CD8-positive, alpha-beta memory T cell (primary cell): ENCODE data around the gene MICU1. TPM values are rescaled to one million over a fixed set of nuclear protein-coding genes. Genes with fewer than 3 reads are reported as not detected.
A peak's percentile ranks its signal among the peaks of the same experiment; 100 is the strongest.
"Not testable (repeated sequence)": the region's sequence is repeated elsewhere in the genome, so short reads cannot be mapped to it uniquely, and the experiment has no call there.

Experiments
- CTCF ChIA-PET: fragments of 350-600 bp; sonication (Branson Sonifier 250); formaldehyde crosslinking; loops from one replicate; lab custom pipeline; 2021; ENCODE audit warnings: antibody characterized with exemption; lab: Charles Lee
- POLR2A ChIA-PET: fragments of 350-600 bp; sonication (Branson Sonifier 250); formaldehyde crosslinking; loops from one replicate; lab custom pipeline; 2021; ENCODE audit warnings: antibody characterized with exemption; lab: Charles Lee
- DNase-seq, 5 donors: peaks; one replicate each; pipeline versions ENCODE4 v3.0.0 to v3.0.0-alpha.2; 2020 to 2022; ENCODE audit warnings: mixed read lengths in 1 of 5
- H3K27ac ChIP-seq: one replicate; pipeline ENCODE4 v1.7.0; 2013; ENCODE audit warnings: low read depth, mild to moderate bottlenecking, low read length, moderate library complexity
- H3K27me3 ChIP-seq: 2 replicates; pipeline ENCODE4 v1.7.0; 2013; ENCODE audit warnings: low read length, mild to moderate bottlenecking; ENCODE audit not compliant: insufficient read depth, poor library complexity, severe bottlenecking
- H3K36me3 ChIP-seq: 2 replicates; pipeline ENCODE4 v1.7.0; 2013; ENCODE audit warnings: mild to moderate bottlenecking, low read length, moderate library complexity; ENCODE audit not compliant: insufficient read depth
- H3K4me1 ChIP-seq: 2 replicates; pipeline ENCODE4 v1.7.0; 2013; ENCODE audit warnings: mild to moderate bottlenecking, low read length, moderate library complexity; ENCODE audit not compliant: insufficient read depth
- H3K4me3 ChIP-seq: 2 replicates; pipeline ENCODE4 v1.7.0; 2013; ENCODE audit warnings: mild to moderate bottlenecking, low read length
- H3K9me3 ChIP-seq: 2 replicates; pipeline ENCODE4 v1.7.0; 2013; ENCODE audit warnings: mild to moderate bottlenecking, low read length
- H3K27ac Mint-ChIP-seq, 8 donors: one replicate each; pipeline ENCODE4 v1.8.0; 2020 to 2021; ENCODE audit warnings: mixed read lengths in 8 of 8, mild to moderate bottlenecking in 6 of 8, inconsistent platforms in 3 of 8, moderate library complexity in 3 of 8
- H3K27me3 Mint-ChIP-seq, 2 donors: one replicate each; pipeline ENCODE4 v1.8.0; 2020 to 2021; ENCODE audit warnings: mixed read lengths in 2 of 2, mild to moderate bottlenecking in 1 of 2, moderate library complexity in 1 of 2
- H3K36me3 Mint-ChIP-seq, 3 donors: one replicate each; pipeline ENCODE4 v1.8.0; 2020 to 2021; ENCODE audit warnings: mixed read lengths in 3 of 3, inconsistent platforms in 1 of 3, mild to moderate bottlenecking in 1 of 3
- H3K4me1 Mint-ChIP-seq, 3 donors: one replicate each; pipeline ENCODE4 v1.8.0; 2020 to 2021; ENCODE audit warnings: mixed read lengths in 3 of 3, inconsistent platforms in 1 of 3, mild to moderate bottlenecking in 1 of 3
- H3K4me3 Mint-ChIP-seq, 7 donors: one replicate each; pipeline ENCODE4 v1.8.0; 2020 to 2021; ENCODE audit warnings: mixed read lengths in 7 of 7, mild to moderate bottlenecking in 6 of 7, moderate library complexity in 4 of 7, inconsistent platforms in 2 of 7
- H3K9me3 Mint-ChIP-seq, 5 donors: one replicate each; pipeline ENCODE4 v1.8.0; 2020 to 2022; ENCODE audit warnings: mixed read lengths in 5 of 5, mild to moderate bottlenecking in 3 of 5, moderate library complexity in 2 of 5, inconsistent platforms in 1 of 5
- polyA plus RNA-seq: library from polyadenylated mRNA; unstranded; fragments of 300-500 nt; fragmentation: Illumina TruSeq; gene quantifications from one replicate; pipeline ENCODE4 v1.2.3, GENCODE V29; 2021
- total RNA-seq, 2 experiments: library from RNA; stranded (reverse); gene quantifications; one replicate each; pipeline ENCODE4 v1.2.3, GENCODE V29; 2021

The MICU1 gene
- total and polyA plus RNA-seq, 3 experiments from 2014 or later = 25.3 to 27.9 (median 26.9) TPM

DNA sequence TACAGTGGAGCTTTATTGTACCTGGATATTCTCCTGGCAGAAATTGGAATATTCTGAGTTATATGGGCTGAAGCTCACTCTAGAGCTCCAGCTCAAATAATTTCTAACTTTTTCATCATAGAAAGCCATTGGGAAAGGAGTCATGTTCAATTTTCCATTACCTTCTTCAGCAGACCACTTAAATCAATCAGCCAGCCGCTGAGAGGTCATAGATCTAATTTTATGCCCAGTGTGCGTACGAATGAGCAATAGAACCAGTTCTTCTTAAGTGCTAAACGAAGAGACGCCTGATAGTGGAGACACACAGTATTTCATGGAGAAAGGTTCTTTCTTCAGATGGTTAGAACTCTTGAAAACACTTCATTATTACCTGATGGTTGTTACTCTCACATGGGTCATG lies 236.2 kb downstream of the MICU1 start:
- ChIA-PET POLR2A (no interaction called here), CTCF (no interaction called here)
- H3K4me1 Mint-ChIP-seq = no peaks in the 10 kb centered on the region
- H3K36me3 Mint-ChIP-seq = peaks cover 5 to 11% (median 7%) of the 10 kb centered on the region in 3 donors
- Histone ChIP-seq H3K9me3 (no peaks in the 10 kb centered on the region), H3K4me3 (no peak overlapping the region), H3K27ac (no peak overlapping the region), H3K4me1 (no peaks in the 10 kb centered on the region), H3K27me3 (no peaks in the 10 kb centered on the region), H3K36me3 (no peaks in the 10 kb centered on the region)
- no peak overlapping the region for H3K4me3 Mint-ChIP-seq
- no peak for DNase-seq
- no peak overlapping the region for H3K27ac Mint-ChIP-seq
- no peaks in the 10 kb centered on the region for H3K9me3 Mint-ChIP-seq
- H3K27me3 Mint-ChIP-seq = no peaks in the 10 kb centered on the region

GRCh38 chr10:72389014-72389413 lies 236.9 kb downstream of the MICU1 start:
- Histone ChIP-seq H3K9me3 (no peaks in the 10 kb centered on the region), H3K27ac (no peak overlapping the region), H3K4me3 (no peak overlapping the region), H3K36me3 (no peaks in the 10 kb centered on the region), H3K27me3 (no peaks in the 10 kb centered on the region), H3K4me1 (no peaks in the 10 kb centered on the region)
- Mint-ChIP-seq H3K27me3 (no peaks in the 10 kb centered on the region), H3K36me3 (peaks cover 5 to 10% (median 7%) of the 10 kb centered on the region in 3 donors), H3K9me3 (no peaks in the 10 kb centered on the region), H3K4me1 (no peaks in the 10 kb centered on the region), H3K27ac (no peak overlapping the region), H3K4me3 (no peak overlapping the region)
- POLR2A ChIA-PET = no interaction called here
- no peak for DNase-seq
- CTCF ChIA-PET = no interaction called here

GRCh38 chr10:72388062-72388461 lies 237.8 kb downstream of the MICU1 start:
- no peak overlapping the region for H3K4me3 Mint-ChIP-seq
- no peaks in the 10 kb centered on the region for H3K9me3 Mint-ChIP-seq
- H3K27ac Mint-ChIP-seq = no peak overlapping the region
- no peaks in the 10 kb centered on the region for H3K27me3 ChIP-seq
- H3K4me3 ChIP-seq = no peak overlapping the region
- no peaks in the 10 kb centered on the region for H3K4me1 ChIP-seq
- no peaks in the 10 kb centered on the region for H3K27me3 Mint-ChIP-seq
- no peak overlapping the region for H3K27ac ChIP-seq
- H3K9me3 ChIP-seq = no peaks in the 10 kb centered on the region
- ChIA-PET POLR2A (no interaction called here), CTCF (no interaction called here)
- no peak for DNase-seq
- no peaks in the 10 kb centered on the region for H3K36me3 ChIP-seq
- peaks cover 4 to 7% (median 7%) of the 10 kb centered on the region in 3 donors for H3K36me3 Mint-ChIP-seq
- H3K4me1 Mint-ChIP-seq = no peaks in the 10 kb centered on the region

- CTCF ChIA-PET = interaction anchor here (0.6 kb wide), 1 partner anchor 11 kb away, joined by 3 read pairs; no protein-coding TSS in a partner anchor
- H3K9me3 ChIP-seq = no peaks in the 10 kb centered on the region
- Mint-ChIP-seq H3K27me3 (no peaks in the 10 kb centered on the region), H3K4me1 (no peaks in the 10 kb centered on the region), H3K27ac (peak overlapping the region in 1 of 8 donors; percentile 12), H3K4me3 (no peak overlapping the region), H3K9me3 (no peaks in the 10 kb centered on the region), H3K36me3 (peaks cover 0 to 3% (median 0%) of the 10 kb centered on the region in 3 donors)
- no peak overlapping the region for H3K27ac ChIP-seq
- DNase-seq = no peak
- POLR2A ChIA-PET = no interaction called here
- no peaks in the 10 kb centered on the region for H3K36me3 ChIP-seq
- H3K27me3 ChIP-seq = no peaks in the 10 kb centered on the region
- no peak overlapping the region for H3K4me3 ChIP-seq
- no peaks in the 10 kb centered on the region for H3K4me1 ChIP-seq
Measured at GRCh38 chr10:72386916-72387586, 238.8 kb downstream of the MICU1 start.

DNA sequence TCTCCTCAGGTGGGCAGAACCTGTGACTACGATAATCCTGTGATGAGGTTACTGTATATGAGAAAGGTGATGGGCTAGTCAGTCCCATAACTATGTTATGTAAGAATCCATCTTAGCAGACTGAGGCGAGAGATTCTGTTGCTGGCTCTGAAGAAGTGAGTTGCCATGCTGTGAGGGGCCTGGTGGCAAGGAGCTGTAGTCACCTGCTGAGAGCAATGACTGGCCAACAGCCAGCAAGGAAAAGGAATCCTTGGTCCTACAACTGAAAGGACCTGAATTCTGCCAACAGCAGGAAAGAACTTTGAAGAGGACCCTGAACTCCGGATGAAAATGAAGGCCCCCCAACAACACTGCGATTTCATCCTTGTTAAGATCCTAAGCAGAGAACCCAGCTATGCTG lies 240.2 kb downstream of the MICU1 start:
- Histone ChIP-seq H3K27ac (no peak overlapping the region), H3K4me3 (no peak overlapping the region), H3K9me3 (no peaks in the 10 kb centered on the region), H3K27me3 (no peaks in the 10 kb centered on the region), H3K36me3 (no peaks in the 10 kb centered on the region), H3K4me1 (no peaks in the 10 kb centered on the region)
- Mint-ChIP-seq H3K9me3 (no peaks in the 10 kb centered on the region), H3K27ac (no peak overlapping the region), H3K36me3 (peaks cover 0 to 3% (median 2%) of the 10 kb centered on the region in 3 donors), H3K27me3 (no peaks in the 10 kb centered on the region), H3K4me3 (no peak overlapping the region), H3K4me1 (no peaks in the 10 kb centered on the region)
- ChIA-PET POLR2A (no interaction called here), CTCF (no interaction called here)
- DNase-seq = no peak

- POLR2A ChIA-PET, DNase-seq, H3K4me3 Mint-ChIP-seq, H3K9me3 Mint-ChIP-seq, H3K4me3 ChIP-seq, H3K36me3 ChIP-seq, H3K27me3 ChIP-seq, H3K27ac ChIP-seq, H3K9me3 ChIP-seq, H3K4me1 Mint-ChIP-seq, H3K36me3 Mint-ChIP-seq, H3K27me3 Mint-ChIP-seq, H3K4me1 ChIP-seq: not testable (repeated sequence)
- peak overlapping the region in 1 of 8 donors; percentile 19 for H3K27ac Mint-ChIP-seq
- CTCF ChIA-PET = interaction anchor here (1.1 kb wide), 1 partner anchor 20 kb away, joined by 3 read pairs; no protein-coding TSS in a partner anchor
Measured at GRCh38 chr10:72384982-72385381, 240.9 kb downstream of the MICU1 start.

- Histone ChIP-seq H3K4me1 (no peaks in the 10 kb centered on the region), H3K9me3 (no peaks in the 10 kb centered on the region), H3K27ac (no peak overlapping the region), H3K36me3 (no peaks in the 10 kb centered on the region), H3K4me3 (no peak overlapping the region), H3K27me3 (no peaks in the 10 kb centered on the region)
- Mint-ChIP-seq H3K9me3 (no peaks in the 10 kb centered on the region), H3K4me1 (peaks cover 0 to 7% (median 2%) of the 10 kb centered on the region in 3 donors), H3K27ac (no peak overlapping the region), H3K36me3 (peaks cover 4 to 12% (median 11%) of the 10 kb centered on the region in 3 donors), H3K4me3 (no peak overlapping the region), H3K27me3 (no peaks in the 10 kb centered on the region)
- no peak for DNase-seq
- ChIA-PET POLR2A (no interaction called here), CTCF (interaction anchor here (1.1 kb wide), 1 partner anchor 15 kb away, joined by 3 read pairs; no protein-coding TSS in a partner anchor)
Measured at GRCh38 chr10:72379776-72380175, 246.1 kb downstream of the MICU1 start.

- H3K27me3 Mint-ChIP-seq = no peaks in the 10 kb centered on the region
- H3K9me3 ChIP-seq = no peaks in the 10 kb centered on the region
- peaks cover 0 to 7% (median 2%) of the 10 kb centered on the region in 3 donors for H3K4me1 Mint-ChIP-seq
- no peak overlapping the region for H3K27ac ChIP-seq
- no peaks in the 10 kb centered on the region for H3K36me3 ChIP-seq
- H3K4me1 ChIP-seq = no peaks in the 10 kb centered on the region
- POLR2A ChIA-PET = no interaction called here
- no peak overlapping the region for H3K4me3 Mint-ChIP-seq
- CTCF ChIA-PET = interaction anchor here (1.1 kb wide), 1 partner anchor 14 kb away, joined by 3 read pairs; no protein-coding TSS in a partner anchor
- no peak overlapping the region for H3K4me3 ChIP-seq
- no peaks in the 10 kb centered on the region for H3K27me3 ChIP-seq
- H3K36me3 Mint-ChIP-seq = peaks cover 4 to 16% (median 13%) of the 10 kb centered on the region in 3 donors
- H3K27ac Mint-ChIP-seq = peak overlapping the region in 1 of 8 donors; percentile 23
- H3K9me3 Mint-ChIP-seq = no peaks in the 10 kb centered on the region
- DNase-seq = no peak
Measured at GRCh38 chr10:72379062-72379461, 246.8 kb downstream of the MICU1 start.
